ENCODE results near the gene S100A16.

The S100A16 gene

DNA sequence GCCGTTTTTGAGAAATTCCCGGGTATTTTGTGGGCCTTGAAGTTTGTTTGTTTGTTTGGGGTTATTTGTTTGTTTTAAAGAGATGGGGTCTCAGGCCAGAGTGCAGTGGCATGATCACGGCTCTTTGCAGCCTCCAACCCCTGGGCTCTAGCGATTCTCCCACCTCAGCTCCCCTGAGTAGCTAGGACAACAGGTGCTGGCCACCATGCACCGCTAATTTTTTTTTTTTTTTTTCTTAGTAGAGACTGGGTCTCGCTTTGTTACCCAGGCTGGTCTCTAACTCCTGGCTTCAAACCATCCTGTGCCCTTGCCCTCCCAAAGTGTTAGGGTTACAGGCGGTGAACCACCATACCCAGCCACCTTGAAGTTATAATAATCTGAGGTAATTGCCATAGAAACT, 22.9 kb upstream of the S100A16 start:
- DNase-seq: no peak

DNA sequence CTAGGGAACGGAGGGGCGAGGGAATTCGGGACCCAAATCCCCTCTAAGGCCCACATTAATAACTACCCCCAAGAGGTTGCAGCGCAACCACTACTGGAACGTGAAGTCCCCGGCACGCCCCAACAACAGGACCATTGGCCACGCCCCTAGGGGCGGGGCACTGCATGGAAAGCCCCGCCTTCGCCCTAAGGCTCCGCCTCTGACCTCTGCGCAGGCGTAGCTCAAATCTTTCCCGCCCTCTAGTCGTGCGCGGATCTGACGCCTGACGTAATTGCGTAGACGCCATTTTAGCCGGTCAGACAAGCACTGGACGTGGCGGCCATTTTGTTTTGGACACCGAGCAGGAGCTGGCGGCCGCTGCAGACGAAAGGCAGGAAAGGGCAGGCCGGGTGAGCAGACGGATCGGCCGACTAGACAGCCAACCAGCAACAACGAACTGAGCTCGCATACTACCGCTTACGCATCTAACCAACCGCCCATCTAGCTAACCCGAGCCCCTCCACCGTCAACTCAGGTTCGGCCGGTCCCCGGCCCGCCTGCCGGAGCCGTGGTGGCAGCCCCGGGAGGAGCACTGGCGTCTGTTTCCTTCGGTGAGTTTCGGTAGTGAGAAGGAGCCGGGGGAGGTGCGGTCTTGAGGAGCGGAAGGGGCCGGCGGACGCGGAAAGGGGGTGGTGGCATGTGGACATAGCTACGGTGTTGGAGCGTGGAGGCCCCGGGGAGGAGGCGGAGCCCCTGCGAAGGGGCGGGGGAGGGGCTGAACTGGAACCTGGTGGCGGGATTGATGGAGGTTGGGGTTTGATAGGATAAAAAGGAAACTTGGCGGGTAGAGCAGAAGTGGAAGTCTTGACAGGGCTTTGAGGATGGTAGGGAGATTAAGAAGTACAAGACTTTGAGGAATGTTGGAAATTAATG, 21.1 kb upstream of the S100A16 start, which contains the start of gene CHTOP:
Gene CHTOP, plus strand, starts transcription at position 313 of the 912 bp plus-strand sequence. CDS start 2,523 bp downstream, outside the sequence.
- DNase-seq: peak; percentile 96 to 98

- DNase-seq: no peak
Observed at GRCh38 chr1:153633161-153633753, 20.3 kb upstream of the S100A16 start.

DNA sequence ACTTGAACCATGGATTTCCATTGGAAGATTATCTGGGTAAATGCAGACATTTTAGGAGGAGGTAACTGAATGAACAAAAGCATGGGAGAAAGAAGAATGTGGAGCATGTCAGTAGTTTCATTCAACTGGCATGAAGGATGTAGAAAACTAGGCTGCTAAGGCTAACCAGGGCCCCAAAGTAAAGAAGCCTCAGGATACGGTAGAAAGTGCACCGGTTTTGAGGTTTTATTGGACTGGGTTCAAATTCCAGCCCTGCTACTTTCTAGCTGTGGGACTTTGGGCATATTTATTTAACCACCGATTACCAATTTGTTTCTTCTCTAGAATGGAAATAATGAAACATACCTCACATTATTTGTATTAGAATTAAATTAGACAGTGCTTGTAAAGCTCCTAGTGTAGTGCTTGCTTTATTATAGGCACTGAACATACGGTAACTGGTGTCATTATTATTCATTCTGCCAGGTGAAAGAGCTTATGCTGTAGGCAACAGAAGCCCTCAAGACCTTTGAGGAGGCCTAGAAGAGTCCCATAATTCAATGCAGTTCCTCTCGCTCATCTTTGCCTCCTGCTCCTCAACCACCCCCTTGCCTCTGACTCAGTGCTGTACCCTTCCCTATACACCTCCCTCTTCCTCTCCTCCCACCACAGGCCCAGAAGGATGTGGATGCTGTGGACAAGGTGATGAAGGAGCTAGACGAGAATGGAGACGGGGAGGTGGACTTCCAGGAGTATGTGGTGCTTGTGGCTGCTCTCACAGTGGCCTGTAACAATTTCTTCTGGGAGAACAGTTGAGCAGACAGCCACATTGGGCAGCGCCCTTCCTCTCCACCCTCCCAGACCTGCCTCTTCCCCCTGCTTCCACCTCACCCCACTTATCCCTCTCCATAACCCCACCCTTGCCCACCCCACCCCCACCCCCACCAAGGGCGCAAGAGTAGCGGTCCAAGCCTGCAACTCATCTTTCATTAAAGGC, 18.4 kb upstream of the S100A16 start:
- DNase-seq: no peak

- no peak for DNase-seq
Observed at GRCh38 chr1:153630384-153630783, 17.4 kb upstream of the S100A16 start.

DNA sequence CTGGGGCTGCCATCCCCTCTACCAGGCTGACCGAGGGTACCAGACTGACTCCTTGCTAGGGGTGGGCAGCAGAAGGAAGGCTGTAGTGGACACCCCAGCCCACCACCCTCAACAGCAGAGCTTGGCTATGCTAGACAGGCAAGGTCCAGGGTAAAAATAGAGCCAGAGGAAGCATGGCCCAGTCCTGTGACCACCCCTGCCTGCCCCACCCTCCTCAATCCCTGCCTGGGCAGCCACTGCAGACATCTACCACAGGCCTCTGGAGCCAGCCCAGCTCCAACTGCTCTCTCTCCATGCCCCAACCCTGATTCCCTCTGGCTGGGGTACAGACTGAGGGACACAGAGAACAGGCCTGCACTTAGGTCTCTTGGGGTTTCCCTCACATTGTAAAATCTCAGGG, 17.0 kb upstream of the S100A16 start:
- DNase-seq: no peak

DNA sequence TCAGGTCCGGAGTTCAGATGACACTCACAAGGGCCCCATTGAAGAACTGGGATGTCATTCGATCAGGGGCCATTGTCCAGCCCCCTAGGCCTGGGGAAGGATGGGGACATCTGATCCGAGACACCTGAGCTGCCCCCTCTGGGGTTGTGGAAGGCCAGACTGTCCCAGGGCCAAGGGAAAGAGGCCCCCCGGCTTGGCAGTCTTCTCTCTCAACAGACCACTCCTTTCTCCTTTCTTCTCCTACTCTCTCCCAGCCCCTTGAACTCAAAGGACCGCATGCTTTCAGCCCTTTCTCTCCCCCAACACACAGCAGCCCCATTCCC, 16.4 kb upstream of the S100A16 start:
- DNase-seq: no peak

- no peak for DNase-seq
Observed at GRCh38 chr1:153628638-153629342, 15.9 kb upstream of the S100A16 start.

DNA sequence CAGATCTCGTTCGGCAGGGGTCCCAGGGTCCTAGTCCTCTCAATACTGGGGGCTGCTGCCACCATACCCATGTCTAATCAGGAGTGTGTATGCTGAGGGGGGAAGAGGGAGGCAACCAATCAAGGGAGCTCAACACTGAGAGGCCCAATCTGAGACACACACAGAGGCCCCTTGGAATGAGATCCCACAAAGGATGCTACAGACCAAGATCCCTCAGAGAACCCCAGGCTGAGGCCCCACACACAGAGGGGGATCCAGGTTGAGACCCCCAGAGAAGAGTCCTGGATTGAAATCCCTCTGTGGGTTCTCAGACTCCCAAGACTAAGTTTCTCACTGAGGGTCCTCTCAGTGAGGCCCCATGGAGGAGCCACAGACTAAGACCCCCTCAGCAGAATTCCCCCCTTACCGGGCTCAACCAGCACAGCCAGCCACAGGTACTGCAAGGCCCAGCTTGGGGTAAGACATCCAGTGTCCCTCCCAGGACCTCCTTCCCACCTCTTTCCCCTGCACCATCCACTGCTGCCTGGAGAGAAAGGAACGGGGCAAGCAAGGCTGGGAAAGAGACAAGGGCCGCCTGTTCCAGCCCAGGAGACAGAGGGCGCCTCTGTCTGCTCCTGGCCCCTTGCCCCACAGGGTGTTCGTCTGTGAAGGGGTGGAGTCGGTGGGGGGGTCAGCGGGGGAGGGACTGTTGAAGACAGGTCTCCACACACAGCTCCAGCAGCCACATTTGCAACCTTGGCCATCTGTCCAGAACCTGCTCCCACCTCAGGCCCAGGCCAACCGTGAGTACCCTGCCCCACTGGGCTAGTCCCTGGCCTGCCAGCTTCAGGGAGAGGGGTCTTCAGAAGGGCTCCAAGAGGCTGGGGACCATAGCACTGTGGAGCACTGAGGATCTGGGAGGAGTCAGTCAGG, 15.0 kb upstream of the S100A16 start, which contains the start of gene S100A1:
Gene S100A1, plus strand, starts transcription at position 720 of the 912 bp plus-strand sequence. CDS start 2,088 bp downstream, outside the sequence.
- no peak for DNase-seq

GRCh38 chr1:153626904-153627714, 14.2 kb upstream of the S100A16 start, which contains the start of gene S100A13:
TSS of gene S100A13 (minus strand) at chr1:153627505. CDS start at chr1:153626472, 1,033 bp downstream.
- DNase-seq: no peak

DNA sequence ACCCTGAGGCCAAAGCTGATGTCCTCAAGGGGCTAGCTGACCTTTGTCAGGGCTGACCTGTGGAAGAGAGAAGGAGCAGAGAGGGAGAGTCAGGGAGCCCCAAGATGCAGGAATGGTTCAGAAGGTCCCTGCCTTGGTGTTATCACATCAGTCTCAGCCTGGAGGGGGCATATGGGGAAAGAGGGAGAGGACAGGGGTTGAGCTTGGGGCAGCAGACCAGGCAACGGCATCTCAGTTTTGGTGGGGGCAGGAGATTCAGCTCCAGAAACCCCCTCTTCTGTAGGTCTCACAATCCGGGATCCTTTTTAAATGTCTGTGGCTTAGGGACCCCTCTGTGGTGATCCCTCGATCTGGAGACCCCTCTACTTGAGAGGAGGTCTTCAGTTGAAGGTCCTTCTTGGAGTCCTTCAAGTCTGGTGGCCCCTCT, 13.6 kb upstream of the S100A16 start:
- DNase-seq: no peak

DNA sequence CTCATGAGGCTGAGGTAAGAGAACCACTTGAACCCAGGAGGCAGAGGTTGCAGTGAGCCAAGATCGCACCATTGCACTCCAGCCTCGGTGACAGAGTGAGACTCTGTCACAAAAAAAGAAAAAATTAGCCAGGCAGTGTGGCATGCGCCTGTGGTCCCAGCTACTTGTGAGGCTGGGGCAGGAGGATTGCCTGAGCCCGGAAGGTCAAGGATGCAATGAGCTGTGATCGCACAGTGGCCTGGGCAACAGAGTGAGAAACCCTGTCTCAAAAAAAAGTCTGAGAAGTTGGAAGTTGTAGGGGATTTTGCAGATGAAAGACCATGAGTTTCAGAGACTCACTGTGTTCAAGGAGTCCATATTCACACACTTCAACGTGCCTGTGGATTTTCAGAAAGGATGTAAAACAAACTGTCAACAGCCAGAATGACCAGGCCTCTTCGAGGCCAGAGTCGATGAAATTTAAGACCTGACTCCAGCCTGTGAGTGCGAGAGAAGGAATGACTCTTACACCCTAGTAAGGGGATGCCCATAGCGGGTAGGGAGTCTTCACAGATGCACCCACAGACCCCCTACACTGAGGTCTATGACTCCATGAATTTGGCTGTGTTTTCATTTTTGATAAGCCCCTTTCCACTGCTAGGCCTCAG, 12.2 kb upstream of the S100A16 start:
- DNase-seq: no peak

GRCh38 chr1:153623101-153623500, 10.2 kb upstream of the S100A16 start:
- DNase-seq: no peak

- DNase-seq: no peak
Observed at GRCh38 chr1:153619171-153619570, 6.2 kb upstream of the S100A16 start.

DNA sequence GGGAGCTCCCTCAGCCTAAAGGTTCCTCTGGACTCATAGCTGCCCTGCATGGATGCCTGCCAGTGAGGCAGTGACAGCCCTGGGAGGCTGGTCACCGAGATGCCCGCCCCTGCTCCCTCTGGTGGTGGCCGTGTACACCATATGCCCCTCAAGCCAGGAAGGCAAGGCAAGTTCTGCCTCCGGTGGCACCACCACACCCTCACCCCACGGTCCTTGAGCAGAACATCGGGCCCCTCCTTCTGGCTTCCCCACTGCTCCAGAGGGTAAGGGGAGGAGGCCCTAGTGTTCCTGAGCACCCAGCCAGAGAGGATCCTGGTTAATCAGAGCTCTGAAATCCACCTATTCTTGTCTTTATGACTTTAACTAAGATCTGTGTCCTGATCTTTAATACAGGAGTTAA, 4.7 kb upstream of the S100A16 start:
- peak in 1 of 2 donors; percentile 77 for DNase-seq

DNA sequence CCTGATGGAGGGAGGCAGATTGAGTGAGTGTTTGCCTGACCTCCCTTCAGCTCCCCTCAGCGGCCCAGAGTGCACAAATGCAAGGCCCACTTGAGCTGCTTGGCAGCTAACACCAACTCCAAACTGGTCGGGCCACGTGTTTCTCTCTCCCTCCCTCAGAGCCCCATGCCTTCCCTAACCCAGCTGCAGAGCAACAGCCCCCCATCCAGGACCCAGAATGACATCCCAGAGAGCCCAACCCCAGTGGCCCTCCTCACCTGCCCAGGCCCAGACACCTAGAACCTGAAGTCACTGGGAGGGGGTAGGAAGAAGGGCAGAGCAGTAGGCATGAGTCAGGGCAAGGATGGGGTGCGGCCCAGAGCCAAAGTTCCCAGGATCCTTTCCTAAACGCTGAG, 4.0 kb upstream of the S100A16 start:
- DNase-seq: no peak

- DNase-seq: no peak
Observed at GRCh38 chr1:153616144-153616916, 3.4 kb upstream of the S100A16 start, which contains the start of gene S100A14. TSS of gene S100A14 (minus strand) at chr1:153616325. CDS start at chr1:153615858, 467 bp downstream.

DNA sequence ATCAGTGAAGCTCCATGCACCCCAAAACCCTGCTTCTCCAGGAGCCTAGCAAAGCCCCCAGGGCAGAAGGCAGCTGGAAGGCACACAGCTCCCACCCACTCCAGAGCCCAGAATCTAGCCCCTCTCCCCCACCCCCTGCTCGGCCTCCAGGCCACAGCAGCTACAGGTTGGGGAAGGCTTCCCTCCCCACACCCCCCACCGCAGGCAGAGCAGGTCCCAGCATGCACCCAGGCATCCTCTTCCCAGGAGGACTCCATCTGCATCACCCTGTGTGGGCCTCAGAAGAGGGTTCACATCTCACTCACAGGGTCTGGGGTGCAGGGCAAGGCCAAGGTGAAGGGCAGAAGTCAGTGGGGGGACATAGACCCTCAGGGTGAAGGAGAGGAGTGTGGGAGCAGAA, 2.5 kb upstream of the S100A16 start:
- no peak for DNase-seq

DNA sequence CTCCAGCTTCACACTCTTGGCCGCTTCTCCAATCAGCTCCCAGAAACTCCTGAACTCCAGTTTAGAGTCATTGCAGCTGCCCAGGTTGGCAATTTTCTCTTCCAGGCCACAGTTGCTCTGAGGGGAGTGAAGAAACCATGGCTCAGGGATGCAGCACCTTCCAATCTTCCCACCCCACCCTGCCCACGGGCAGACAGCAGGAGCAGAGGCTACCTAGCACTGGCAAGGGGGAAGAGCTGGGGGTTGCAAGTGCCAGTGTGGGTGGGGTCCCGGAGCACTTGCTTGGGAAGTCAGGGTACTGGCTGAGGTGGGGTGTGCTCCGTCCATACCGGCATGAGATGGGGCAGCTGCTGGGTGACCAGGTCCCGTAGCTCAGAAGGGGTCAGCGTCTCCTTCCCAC, 2.0 kb upstream of the S100A16 start:
- no peak for DNase-seq

Data from bone marrow (tissue), 2 donors.